GM18868 (cell line): ENCODE results near the gene HOXB9.
A peak's percentile ranks its signal among the peaks of the same experiment; 100 is the strongest.

Experiments
- ATAC-seq: cut with Tn5 transposase; IDR thresholded peaks from one replicate; pipeline ENCODE4 v1.9.1; 2021; ENCODE audit warnings: mild to moderate bottlenecking, moderate library complexity; ENCODE audit not compliant: unreplicated experiment

Gene HOXB9

DNA sequence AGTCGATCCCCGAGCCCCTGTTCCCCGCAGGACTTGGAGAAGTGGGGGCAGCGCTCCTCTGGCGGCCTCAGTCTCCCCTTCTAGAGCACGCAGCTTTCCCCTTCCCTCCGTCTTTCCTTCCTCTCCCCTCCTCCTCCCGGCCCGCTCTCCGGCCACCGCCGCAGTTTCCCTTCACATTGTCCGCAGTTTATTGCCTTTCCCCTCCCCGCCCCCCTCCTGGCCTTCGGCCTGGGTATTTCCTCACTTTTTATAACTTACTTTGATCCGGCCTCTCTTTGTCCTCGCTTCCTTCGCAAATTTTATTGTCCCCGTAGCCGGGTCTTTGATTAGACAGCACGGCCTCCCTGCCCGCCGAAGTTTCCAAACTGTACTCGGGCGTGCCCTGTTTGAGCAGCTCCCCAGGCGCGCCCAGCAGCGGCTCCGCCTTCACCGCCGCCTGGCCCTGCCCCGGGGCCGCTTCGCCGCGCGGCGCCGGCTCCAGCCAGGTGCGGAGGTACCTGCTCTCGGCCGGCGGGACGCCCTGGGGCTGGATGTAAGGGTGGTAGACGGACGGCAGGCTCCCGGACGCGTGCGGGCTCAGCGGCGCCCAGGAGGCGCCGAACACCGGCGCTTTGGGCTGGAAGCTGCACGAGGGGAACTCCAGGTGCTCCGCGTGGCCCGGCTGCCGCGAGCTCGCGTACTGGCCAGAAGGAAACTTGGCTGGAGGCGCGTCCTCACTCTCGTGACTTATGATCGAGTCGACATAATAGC is 488 bp downstream of the HOXB9 start:
- ATAC-seq = no peak

DNA sequence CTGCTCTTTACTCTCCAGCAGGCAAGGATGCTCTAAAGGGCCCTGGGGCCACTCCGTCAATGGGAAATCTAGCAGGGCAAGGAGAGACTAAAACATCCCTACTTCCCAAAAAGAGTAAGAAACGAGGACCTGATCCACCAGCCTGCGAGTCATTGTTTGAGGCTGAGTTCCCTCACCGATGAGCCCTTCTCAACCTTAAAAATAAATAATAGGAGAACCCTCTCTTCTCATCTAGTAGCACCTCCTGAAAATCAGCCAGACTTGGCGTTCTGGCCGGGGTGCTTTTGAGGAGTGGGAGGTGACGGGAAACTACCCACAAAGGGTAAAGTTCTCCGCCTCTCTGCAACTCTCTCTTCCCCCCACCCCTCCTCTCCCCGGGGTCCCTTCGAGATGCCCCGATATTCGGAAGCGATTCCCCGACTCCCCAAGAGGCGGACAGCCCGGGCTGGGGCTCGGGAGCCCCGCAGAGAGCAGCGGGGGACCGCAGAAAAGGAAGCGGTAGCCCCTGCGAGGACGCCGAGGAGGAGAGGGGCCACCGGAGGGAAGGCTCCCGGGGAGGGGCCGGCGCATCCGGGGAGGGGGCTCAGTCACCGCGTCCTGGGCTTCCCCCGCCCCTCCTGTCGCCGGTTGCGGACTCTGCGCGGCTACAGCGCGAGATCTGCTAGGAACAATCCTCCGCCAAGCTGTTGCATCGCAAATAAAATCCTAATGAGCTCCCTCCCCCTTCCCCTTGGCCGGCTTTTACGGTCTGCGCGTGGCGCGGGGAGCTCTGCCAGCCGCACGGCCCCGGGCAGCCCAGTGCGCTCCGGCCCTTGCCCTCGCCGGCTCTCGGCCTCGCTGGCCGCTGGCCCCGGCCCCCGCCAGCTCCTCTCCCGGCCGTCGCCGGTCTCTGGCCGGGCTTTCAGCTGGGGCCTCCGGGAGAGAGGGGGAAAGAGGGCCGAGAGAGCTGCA is 1.3 kb downstream of the HOXB9 start:
- ATAC-seq = no peak

GRCh38 chr17:48624118-48624517 is 2.0 kb downstream of the HOXB9 start:
- ATAC-seq = no peak

- ATAC-seq = no peak
Measured at GRCh38 chr17:48623583-48623982, 2.6 kb downstream of the HOXB9 start.

DNA sequence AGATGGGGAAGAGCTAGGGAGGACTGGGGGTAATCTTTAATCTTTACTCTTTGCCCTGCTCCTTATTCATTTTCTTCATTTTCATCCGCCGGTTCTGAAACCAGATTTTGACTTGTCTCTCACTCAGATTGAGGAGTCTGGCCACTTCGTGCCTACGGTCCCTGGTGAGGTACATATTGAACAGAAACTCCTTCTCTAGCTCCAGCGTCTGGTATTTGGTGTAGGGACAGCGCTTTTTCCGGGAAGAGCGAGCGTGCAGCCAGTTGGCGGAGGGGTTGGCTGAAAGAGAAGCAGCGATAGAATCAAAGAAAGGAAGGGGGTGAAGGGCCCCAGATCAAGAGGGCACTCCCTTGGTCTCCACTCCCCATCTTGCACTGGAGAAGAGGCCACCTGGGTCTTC is 3.3 kb downstream of the HOXB9 start:
- ATAC-seq = no peak

GRCh38 chr17:48621410-48622392 is 4.5 kb downstream of the HOXB9 start:
- ATAC-seq = no peak

DNA sequence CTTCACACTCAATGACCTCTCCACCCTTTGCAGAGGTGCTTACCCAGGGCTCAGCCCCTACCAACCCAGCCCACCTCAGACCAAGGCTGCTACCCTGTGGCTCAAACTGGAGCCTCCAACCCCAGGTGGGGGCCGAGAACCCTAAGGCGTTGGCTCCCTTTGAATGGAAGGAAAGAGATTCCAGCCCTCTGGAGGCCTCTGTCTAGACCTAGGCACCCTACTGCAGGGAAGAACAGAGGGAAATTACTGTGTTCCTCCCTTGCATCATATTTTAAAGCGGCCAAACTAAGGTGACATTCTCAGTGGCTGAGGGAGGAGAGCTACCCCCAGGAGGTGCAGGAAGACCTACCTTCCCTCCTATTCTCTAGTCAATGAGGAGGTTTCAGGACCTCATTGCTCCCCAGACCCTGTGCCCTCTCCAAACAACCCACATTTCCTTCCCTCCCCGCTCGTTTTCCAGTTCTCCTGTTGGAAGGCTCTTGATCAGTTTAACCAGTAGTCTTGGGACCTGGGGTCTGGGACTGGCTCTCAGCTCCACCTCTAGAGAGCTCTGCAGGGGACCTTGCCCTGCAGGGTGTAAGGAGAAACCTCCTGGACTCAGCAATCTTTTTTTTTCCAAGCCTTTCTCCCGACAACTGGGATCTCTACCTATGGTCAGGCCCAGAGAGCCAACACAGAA is 5.6 kb downstream of the HOXB9 start:
- ATAC-seq = no peak

DNA sequence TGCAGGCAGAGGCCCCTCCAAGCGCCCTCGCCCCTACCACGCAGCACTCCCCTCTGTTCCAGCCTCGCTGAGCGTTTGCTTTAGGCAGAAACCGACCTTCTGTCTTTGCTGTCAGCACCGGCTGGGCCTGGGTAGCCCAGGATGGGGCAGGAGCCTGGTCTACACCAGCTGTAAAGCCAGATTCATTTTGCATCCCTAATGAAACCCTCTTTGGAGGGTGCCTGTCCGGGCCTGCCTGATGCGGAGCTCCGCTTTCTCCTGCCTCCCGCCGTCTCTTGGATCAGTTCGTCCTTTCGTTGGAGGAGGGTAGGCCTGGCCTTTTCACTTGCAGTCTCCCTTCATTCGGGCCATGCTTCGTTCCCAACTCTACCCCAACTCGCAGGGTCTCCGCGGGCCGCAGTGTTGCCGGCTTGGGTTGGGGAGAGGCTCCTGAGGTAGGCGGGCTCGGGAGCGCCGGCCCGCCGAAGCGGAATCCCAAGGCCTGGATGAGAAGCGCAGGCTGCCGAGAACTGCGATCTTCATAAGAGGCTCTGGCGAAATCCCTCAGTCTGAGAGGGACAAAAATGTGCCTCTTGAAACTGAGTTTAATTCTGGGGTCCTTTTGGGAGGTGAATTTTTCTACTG is 6.2 kb downstream of the HOXB9 start:
- no peak for ATAC-seq

DNA sequence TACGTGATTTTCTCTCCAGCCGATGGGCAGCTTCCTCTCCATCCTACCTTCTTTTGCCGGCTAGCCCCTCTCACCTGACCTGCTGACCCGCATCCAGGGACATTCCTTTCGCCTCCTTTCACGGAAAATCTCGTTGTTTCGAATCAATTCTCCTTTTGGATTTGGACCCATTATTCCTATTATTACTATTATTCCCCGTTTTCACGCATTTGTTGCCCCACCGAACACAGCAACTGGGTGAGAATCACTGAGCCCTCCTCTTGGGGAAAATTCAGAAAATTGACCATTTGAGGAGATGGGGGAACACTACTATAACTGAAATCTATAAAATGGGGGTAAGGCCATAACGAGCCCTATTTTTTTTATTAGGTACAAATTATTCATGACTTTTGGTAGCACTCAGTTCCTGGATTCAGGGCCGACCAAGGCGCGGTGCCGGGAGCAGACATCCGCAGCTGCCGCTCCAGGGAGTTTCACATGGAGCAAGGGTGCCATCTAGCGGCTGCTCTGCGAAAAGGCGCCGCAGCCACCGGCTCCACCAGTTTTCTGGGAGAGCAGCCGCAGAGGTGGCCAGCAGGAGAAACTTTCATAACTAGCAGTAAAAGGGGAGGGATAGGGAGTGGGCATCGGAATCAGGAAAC is 7.8 kb downstream of the HOXB9 start:
- ATAC-seq = peak; percentile 45

DNA sequence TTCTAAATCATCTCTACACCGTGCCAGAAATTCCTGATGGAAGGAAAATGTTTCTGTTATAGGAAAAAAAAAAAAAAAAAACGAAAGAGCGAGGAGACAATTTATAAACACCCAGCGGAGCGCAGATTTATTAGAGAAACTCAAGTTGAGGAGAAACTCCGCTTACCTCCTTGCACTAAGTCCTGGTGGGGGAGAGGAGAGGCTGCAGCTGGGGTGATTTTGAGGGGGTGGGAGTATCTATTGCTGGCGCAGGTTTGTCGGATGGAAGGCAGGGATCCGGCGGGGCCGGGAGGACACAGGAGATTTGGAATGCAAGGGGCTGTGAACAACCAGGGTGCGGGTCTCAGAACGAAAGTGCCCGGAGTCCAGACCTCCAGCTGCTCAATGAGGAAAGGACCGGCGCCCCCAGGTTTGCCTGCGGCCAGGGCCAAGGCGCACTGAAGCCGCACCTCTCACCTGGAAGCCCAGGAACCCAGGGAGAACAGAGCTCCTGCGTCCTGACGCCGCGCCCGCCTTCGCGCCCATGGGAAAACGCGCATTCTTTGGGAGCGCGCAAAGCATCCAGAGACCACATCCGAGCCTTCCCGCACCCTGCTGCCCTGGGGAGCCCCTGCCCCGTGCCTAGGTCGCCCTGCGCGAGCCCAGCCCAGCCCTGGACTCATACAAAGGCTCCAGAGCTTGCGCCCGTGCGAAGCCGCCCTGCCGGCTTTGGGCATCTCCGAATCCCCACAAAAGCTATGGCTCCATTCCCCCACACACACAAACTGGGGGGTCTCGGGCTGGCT is 8.5 kb downstream of the HOXB9 start:
- no peak for ATAC-seq

DNA sequence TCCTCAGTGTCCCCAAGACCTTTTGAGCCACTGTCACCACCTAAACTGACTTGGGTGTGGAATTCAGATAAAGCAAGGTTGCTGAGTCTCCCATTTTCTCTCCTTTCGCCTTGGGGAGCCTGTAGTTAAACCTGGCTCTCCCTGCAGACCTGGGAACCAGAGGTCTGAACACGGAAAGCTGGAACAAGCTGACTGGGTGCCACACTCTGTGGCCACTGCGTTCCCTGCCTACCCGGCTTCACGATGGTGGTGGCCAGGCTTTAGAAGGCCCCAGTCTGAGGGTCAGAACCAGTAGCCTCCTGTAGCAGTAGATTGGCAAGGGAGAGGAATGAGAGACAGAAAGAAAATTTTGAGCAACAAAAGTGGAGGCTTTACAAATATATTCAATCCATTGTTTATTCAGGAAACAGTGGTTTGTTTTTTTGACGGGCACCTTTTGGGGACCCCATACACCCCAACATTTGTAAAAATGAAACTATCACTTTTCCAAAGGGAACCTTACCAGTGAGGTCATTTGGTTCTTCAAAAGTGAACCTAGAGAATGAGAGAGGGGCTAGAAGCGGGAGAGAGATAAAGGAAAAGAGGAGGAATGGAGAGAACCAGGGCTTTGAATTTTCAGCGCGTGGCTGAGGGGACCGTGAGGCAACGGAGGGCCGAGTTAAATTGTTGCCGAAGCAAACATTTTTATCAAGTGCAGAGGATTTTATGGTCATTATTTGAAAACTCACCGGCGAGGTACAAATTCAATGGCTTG is 9.3 kb downstream of the HOXB9 start:
- ATAC-seq = no peak

GRCh38 chr17:48615963-48616716 is 10.0 kb downstream of the HOXB9 start:
- ATAC-seq = no peak

- no peak for ATAC-seq
Measured at GRCh38 chr17:48615047-48615962, 10.9 kb downstream of the HOXB9 start, which contains the start of gene HOXB8. TSS of gene HOXB8 (minus strand) at chr17:48615292. CDS start at chr17:48614704, 588 bp downstream.

- ATAC-seq = no peak
Measured at GRCh38 chr17:48613862-48614694, 12.1 kb downstream of the HOXB9 start.
